ENCODE results near the gene TMEM108.

The TMEM108 gene

GRCh38 chr3:133295944-133296917 lies 258.0 kb downstream of the TMEM108 start:
- H3K4me3 ChIP-seq (ENCODE audit: control insufficient read depth, low read depth, low read length): no peak overlapping the region
- DNase-seq (ENCODE audit: low read depth): no peak
- no peak for TF ChIP-seq CTCF (conservative IDR thresholded peaks at IDR 0.05; ENCODE audit: control insufficient read depth, insufficient read depth, low read depth, low read length)

- DNase-seq (ENCODE audit: low read depth): no peak
- no peak overlapping the region for H3K4me3 ChIP-seq (ENCODE audit: control insufficient read depth, low read depth, low read length)
- no peak for TF ChIP-seq CTCF (conservative IDR thresholded peaks at IDR 0.05; ENCODE audit: control insufficient read depth, insufficient read depth, low read depth, low read length)
Observed at GRCh38 chr3:133296981-133297380, 258.8 kb downstream of the TMEM108 start.

GRCh38 chr3:133300102-133300501 lies 261.9 kb downstream of the TMEM108 start:
- no peak for TF ChIP-seq CTCF (conservative IDR thresholded peaks at IDR 0.05; ENCODE audit: control insufficient read depth, insufficient read depth, low read depth, low read length)
- H3K4me3 ChIP-seq (ENCODE audit: control insufficient read depth, low read depth, low read length): no peak overlapping the region
- DNase-seq (ENCODE audit: low read depth): no peak

GRCh38 chr3:133301194-133301593 lies 263.0 kb downstream of the TMEM108 start:
- peak; percentile 55 for DNase-seq (ENCODE audit: low read depth)
- no peak overlapping the region for H3K4me3 ChIP-seq (ENCODE audit: control insufficient read depth, low read depth, low read length)
- no peak for TF ChIP-seq CTCF (conservative IDR thresholded peaks at IDR 0.05; ENCODE audit: control insufficient read depth, insufficient read depth, low read depth, low read length)

- H3K4me3 ChIP-seq (ENCODE audit: control insufficient read depth, low read depth, low read length): no peak overlapping the region
- no peak for TF ChIP-seq CTCF (conservative IDR thresholded peaks at IDR 0.05; ENCODE audit: control insufficient read depth, insufficient read depth, low read depth, low read length)
- no peak for DNase-seq (ENCODE audit: low read depth)
Observed at GRCh38 chr3:133301731-133302130, 263.5 kb downstream of the TMEM108 start.

GRCh38 chr3:133303430-133303829 lies 265.2 kb downstream of the TMEM108 start:
- no peak for DNase-seq (ENCODE audit: low read depth)
- H3K4me3 ChIP-seq (ENCODE audit: control insufficient read depth, low read depth, low read length): no peak overlapping the region
- TF ChIP-seq CTCF (conservative IDR thresholded peaks at IDR 0.05; ENCODE audit: control insufficient read depth, insufficient read depth, low read depth, low read length): no peak

Measured in fibroblast of mammary gland (primary cell).